K562 (cell line): ENCODE results near the gene NEK1. TPM values are rescaled to one million over a fixed set of nuclear protein-coding genes. Genes with fewer than 3 reads are reported as not detected.

ENCODE experiments used
- ARID3A ChIP-seq: IDR thresholded peaks from 2 replicates; pipeline ENCODE4 v1.6.1; 2012; ENCODE audit warnings: low read depth, low read length, improper control_type of control experiment, borderline replicate concordance
- BACH1 ChIP-seq: fragments of 200-800 bp; sonication (Bioruptor generic); IDR thresholded peaks from 2 replicates; pipeline ENCODE4 v1.6.1; 2016; ENCODE audit warnings: missing genetic modification characterization, missing compliant biosample characterization
- CBX2 ChIP-seq: fragments of 200-600 bp; sonication (generic); IDR thresholded peaks from one replicate; pipeline ENCODE4 v1.6.1; 2012; ENCODE audit warnings: mild to moderate bottlenecking, low read length, inconsistent platforms; ENCODE audit not compliant: insufficient read depth, poor library complexity, severe bottlenecking
- ETV1 ChIP-seq: fragments of 450-650 bp; conservative IDR thresholded peaks from 2 replicates; pipeline ENCODE4 v1.6.1; 2016; ENCODE audit warnings: missing genetic modification characterization, control low read depth, low read depth, missing compliant biosample characterization
- GATAD2B ChIP-seq: fragments of 450-650 bp; IDR thresholded peaks from 2 replicates; pipeline ENCODE4 v1.6.1; 2017; ENCODE audit warnings: mild to moderate bottlenecking, borderline replicate concordance
- HDAC6 ChIP-seq: IDR thresholded peaks from 2 replicates; pipeline ENCODE4 v1.6.1; 2012; ENCODE audit warnings: low read depth, mild to moderate bottlenecking, control low read depth, inconsistent platforms, low read length, moderate library complexity
- HNRNPH1 ChIP-seq: fragments of 200-400 bp; formaldehyde crosslinking; optimal IDR thresholded peaks from 2 replicates; pipeline ENCODE3; 2017; ENCODE audit warnings: low read depth, mild to moderate bottlenecking, low read length, moderate library complexity
- HOMEZ ChIP-seq: fragments of 250-450 bp; sonication (Bioruptor Pico); IDR thresholded peaks from 2 replicates; pipeline ENCODE4 v1.4.0; 2020; ENCODE audit warnings: mild to moderate bottlenecking, moderate library complexity
- JUN ChIP-seq, 2 experiments: sonication (generic) in 1 of 2; formaldehyde crosslinking in 1 of 2; IDR thresholded peaks; 2 replicates each; pipeline versions ENCODE4 v1.6.1 to v1.8.0; 2012 to 2022; ENCODE audit warnings: borderline replicate concordance in 2 of 2, mild to moderate bottlenecking in 2 of 2, improper control_type of control experiment in 1 of 2, low read depth in 1 of 2, low read length in 1 of 2, missing genetic modification reagents in 1 of 2
- KDM1A ChIP-seq, 2 experiments: fragments of 450-650 bp; IDR thresholded peaks; 2 replicates each; pipeline ENCODE4 v1.6.1; 2016; ENCODE audit warnings: mild to moderate bottlenecking in 2 of 2
- MCM2 ChIP-seq: fragments of 450-650 bp; IDR thresholded peaks from 2 replicates; pipeline ENCODE4 v1.6.1; 2017; ENCODE audit warnings: low read depth, mild to moderate bottlenecking
- MEF2A ChIP-seq: IDR thresholded peaks from 2 replicates; pipeline ENCODE4 v1.6.1; 2011; ENCODE audit warnings: low read depth, mild to moderate bottlenecking, low read length, moderate library complexity; ENCODE audit not compliant: control insufficient read depth
- ZBTB2 ChIP-seq: fragments of 450-650 bp; IDR thresholded peaks from 2 replicates; pipeline ENCODE4 v1.6.1; 2016; ENCODE audit warnings: antibody characterized with exemption
- ZNF274 ChIP-seq: IDR thresholded peaks from 2 replicates; pipeline ENCODE4 v1.6.1; 2011; ENCODE audit warnings: low read depth, mild to moderate bottlenecking, low read length, moderate library complexity, borderline replicate concordance
- polyA plus RNA-seq, 8 experiments: library from polyadenylated mRNA; depleted of rRNA in 4 of 8; stranded (reverse) in 5 of 8; unstranded in 3 of 8; fragments of >200 nt; fragmentation: Nextera tagmentation in 2 of 8; fragmentation: Illumina TruSeq in 1 of 8; extraction: Ambion mirVana in 2 of 8; extraction: Trizol in 1 of 8; gene quantifications; 2 replicates each; pipeline versions ENCODE4 v1.2.1 to v1.2.3, GENCODE V29; 2011 to 2014; ENCODE audit warnings: inconsistent platforms in 1 of 8, missing spikeins in 1 of 8
- total RNA-seq, 7 experiments: library from RNA; depleted of rRNA in 6 of 7; stranded (reverse); fragments of >200 nt in 6 of 7; fragmentation: Illumina TruSeq in 2 of 7; extraction: Trizol in 2 of 7; gene quantifications; 2 replicates each; pipeline versions ENCODE4 v1.2.1 to v1.2.3, GENCODE V29; 2011 to 2021; ENCODE audit warnings: low replicate concordance in 1 of 7
- TF ChIP-seq, protein P1 (sequence below), 3 experiments: fragments of 200-800 bp in 1 of 3; fragments of 250-450 bp in 1 of 3; fragments of 450-650 bp in 1 of 3; sonication (Bioruptor Pico) in 1 of 3; sonication (Bioruptor generic) in 1 of 3; formaldehyde crosslinking in 1 of 3; IDR thresholded peaks; 2 replicates each; pipeline versions ENCODE4 v1.6.1 to v1.8.0; 2016 to 2022; ENCODE audit warnings: mild to moderate bottlenecking in 2 of 3, missing genetic modification characterization in 2 of 3, missing compliant biosample characterization in 1 of 3, moderate library complexity in 1 of 3

The NEK1 gene
- total and polyA plus RNA-seq, 9 of the 15 experiments (the other 6 are each of a cell fraction or from before 2014, with no cell fraction given): 6.2 to 15.7 (median 10.3) TPM

GRCh38 chr4:169626331-169627282 lies 14.2 kb upstream of the NEK1 start (continued):
- no peak for TF ChIP-seq HOMEZ (CRISPR knock-in tag)
- TF ChIP-seq, protein P1, sequence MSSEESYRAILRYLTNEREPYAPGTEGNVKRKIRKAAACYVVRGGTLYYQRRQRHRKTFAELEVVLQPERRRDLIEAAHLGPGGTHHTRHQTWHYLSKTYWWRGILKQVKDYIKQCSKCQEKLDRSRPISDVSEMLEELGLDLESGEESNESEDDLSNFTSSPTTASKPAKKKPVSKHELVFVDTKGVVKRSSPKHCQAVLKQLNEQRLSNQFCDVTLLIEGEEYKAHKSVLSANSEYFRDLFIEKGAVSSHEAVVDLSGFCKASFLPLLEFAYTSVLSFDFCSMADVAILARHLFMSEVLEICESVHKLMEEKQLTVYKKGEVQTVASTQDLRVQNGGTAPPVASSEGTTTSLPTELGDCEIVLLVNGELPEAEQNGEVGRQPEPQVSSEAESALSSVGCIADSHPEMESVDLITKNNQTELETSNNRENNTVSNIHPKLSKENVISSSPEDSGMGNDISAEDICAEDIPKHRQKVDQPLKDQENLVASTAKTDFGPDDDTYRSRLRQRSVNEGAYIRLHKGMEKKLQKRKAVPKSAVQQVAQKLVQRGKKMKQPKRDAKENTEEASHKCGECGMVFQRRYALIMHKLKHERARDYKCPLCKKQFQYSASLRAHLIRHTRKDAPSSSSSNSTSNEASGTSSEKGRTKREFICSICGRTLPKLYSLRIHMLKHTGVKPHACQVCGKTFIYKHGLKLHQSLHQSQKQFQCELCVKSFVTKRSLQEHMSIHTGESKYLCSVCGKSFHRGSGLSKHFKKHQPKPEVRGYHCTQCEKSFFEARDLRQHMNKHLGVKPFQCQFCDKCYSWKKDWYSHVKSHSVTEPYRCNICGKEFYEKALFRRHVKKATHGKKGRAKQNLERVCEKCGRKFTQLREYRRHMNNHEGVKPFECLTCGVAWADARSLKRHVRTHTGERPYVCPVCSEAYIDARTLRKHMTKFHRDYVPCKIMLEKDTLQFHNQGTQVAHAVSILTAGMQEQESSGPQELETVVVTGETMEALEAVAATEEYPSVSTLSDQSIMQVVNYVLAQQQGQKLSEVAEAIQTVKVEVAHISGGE (CRISPR knock-in tag; IDR thresholded peaks at IDR 0.05): peak in 1 of 3 experiments; percentile 63; a peak in 2 of 6 replicates
- peak; percentile 60 for TF ChIP-seq GATAD2B
- TF ChIP-seq ETV1 (tag): no peak
- TF ChIP-seq BACH1 (tag): no peak
- no peak for TF ChIP-seq MEF2A
- TF ChIP-seq ZNF274: no peak
- TF ChIP-seq JUN (IDR thresholded peaks at IDR 0.05; ENCODE audit: borderline replicate concordance, low read depth, low read length): no peak
- TF ChIP-seq JUN (CRISPR knock-in tag; IDR thresholded peaks at IDR 0.05; ENCODE audit: borderline replicate concordance): no peak
- no peak for TF ChIP-seq CBX2
- peak; percentile 21; the same call in 1 of the 2 replicates for TF ChIP-seq ZBTB2
- TF ChIP-seq HDAC6: no peak
- peak; percentile 69 to 84 for TF ChIP-seq KDM1A (IDR thresholded peaks at IDR 0.05)
- no peak for TF ChIP-seq MCM2
- TF ChIP-seq HNRNPH1: no peak
- TF ChIP-seq ARID3A: peak; percentile 95
